ENCODE measurements around the gene CCDC39.

Gene CCDC39
- 0 to 0.05 (median 0) reads per million in 3 experiments for total RNA-seq

DNA sequence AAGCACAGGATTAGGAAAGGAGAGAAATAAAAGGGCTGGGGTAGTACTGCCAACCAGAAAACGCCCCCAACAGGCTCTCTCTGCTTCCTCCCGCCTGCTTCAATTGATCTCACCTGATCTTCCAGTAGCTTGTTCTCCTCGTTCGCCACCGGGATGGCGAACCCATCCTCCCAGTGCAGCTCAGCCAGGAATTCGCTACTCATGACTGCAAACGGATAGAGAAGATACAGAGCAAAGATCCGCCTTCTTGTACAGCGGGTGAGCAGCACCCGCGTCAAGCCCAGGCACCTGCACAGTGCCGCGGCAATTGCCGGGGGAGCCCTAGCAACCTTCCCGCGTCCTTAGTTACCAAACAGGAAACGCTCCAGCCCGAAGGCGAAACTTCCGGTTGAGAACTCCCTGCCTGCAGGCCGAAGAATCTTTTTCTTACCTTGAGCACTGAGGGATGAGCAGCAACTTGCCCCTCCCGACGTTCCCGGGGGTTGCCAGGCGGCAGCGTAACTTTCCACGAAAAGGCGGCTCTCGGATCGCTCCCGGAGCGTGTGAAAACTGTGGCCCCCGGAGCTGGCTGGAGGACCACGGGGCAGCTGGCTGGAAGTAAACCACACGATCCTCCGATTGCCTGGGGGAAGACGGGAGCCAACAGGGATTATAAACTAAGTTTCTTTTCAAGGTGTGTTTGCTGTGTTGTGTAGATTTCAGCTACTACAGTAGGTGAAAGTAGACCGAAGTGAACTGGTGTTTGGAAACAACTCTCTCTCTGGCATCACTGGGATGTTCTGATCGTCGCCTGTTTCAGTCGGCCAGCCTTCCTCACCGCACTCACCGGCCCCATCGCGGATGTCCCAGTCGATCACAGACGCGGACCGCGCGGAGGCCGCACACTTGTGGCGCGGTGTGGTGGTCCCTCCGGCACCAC is at the start of gene CCDC39:
Gene CCDC39, minus strand, starts transcription at position 312 of the 919 bp plus-strand sequence. Its CDS starts 109 bp downstream, at position 203.
- DNase-seq, result peak; percentile 41

DNA sequence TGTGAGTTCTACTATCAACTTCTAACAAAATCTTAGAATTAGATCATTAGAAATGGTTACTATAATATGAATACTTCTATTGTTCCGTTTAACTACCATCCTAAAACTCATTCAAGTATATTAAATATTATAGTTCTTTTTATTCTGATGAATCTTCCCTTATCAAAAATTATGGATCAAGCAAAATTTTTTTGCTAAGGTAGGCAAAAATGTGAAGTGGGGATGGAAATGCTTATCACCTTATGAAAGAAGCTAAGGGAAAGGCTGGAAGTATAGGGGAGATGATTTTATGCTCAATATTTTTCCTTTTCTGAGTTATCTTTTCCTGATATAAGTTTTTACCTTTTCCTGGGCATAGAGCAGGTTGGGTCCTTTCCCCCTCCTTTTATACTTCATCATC is 40.7 kb upstream of the CCDC39 start:
- DNase-seq, result no peak

- no peak for DNase-seq
Observed at GRCh38 chr3:180707896-180708295, 28.6 kb upstream of the CCDC39 start.

- DNase-seq, result no peak
Observed at GRCh38 chr3:180705619-180706018, 26.3 kb upstream of the CCDC39 start.

- DNase-seq, result no peak
Observed at GRCh38 chr3:180704532-180704931, 25.2 kb upstream of the CCDC39 start.

- no peak for DNase-seq
Observed at GRCh38 chr3:180700941-180701340, 21.7 kb upstream of the CCDC39 start.

GRCh38 chr3:180698760-180699270 is 19.5 kb upstream of the CCDC39 start:
- DNase-seq, result no peak

DNA sequence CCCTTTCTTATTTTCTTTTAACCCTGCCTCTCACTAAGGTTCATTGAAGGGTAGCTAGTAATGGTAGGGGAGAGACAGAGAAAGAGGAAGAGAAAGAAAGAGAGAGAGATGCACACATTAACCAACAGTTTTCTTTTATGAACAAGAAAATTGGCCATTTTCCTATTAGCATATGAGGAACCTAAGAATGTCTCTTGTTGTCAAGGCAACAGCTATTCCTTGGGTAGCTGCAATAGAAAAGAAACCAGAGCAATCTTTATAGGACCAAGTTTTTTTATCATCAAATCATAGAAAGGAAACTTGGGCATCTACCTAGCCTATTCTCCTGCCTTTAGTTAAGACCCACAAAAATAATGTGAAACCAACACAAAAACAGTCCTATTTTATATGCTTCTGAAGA is 15.0 kb upstream of the CCDC39 start:
- DNase-seq, result no peak

- no peak for DNase-seq
Observed at GRCh38 chr3:180693656-180694055, 14.4 kb upstream of the CCDC39 start.

- DNase-seq, result no peak
Observed at GRCh38 chr3:180690061-180690460, 10.8 kb upstream of the CCDC39 start.

DNA sequence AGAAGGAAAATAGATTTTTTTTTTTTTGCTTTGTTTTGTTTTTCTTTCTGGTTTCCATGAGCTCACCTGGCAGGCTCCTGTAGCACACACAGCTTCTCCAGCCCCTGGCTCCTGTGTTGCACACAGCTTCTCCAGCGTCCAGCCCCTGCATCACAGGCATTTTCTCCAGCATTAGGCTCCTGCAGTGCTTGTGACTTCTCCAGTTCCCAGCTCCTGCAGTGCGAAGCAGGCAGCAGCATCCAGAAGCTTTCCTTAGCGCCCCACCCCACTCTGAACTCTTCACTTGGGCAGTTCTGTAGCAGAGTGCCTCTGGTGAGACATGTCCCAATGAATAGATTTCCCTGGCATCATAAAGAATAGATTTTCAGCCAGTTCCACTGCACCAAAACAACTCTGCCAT is 5.5 kb upstream of the CCDC39 start:
- no peak for DNase-seq

DNA sequence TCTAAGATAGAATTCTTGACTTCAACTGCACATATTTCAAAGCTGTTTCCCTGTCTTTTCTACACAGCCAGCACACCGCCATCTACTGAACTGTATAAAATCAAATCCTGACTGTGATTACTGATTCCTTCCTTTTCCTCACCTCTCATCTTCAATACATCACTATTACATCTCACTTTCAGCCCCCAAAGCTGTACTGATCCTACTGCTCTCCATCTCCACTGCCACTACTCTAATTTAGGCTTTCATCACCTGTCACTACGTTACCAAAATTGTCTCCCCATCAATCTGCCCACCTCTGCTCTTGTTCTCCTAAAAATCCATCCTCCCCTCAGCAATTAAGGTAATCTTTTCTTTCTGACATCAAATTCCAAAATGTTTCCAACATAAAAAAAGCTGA is 4.5 kb upstream of the CCDC39 start:
- DNase-seq, result no peak

DNA sequence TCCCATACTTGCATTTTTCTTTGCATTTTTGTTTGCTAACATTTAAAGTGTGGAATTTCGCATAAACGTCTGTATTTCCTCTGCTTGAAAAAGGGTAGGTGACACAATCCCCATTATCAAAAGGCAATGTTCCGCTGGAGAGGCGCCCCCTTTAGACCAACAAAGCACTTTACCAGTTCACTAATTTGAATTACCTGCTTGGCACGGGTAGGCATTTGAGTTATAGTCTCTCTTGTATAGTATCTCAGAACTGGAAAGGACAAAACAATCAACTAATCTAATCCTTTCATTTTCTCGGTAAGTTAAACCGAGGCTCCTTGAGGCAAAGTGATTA is 775 bp upstream of the CCDC39 start:
- DNase-seq, result peak; percentile 25

DNA sequence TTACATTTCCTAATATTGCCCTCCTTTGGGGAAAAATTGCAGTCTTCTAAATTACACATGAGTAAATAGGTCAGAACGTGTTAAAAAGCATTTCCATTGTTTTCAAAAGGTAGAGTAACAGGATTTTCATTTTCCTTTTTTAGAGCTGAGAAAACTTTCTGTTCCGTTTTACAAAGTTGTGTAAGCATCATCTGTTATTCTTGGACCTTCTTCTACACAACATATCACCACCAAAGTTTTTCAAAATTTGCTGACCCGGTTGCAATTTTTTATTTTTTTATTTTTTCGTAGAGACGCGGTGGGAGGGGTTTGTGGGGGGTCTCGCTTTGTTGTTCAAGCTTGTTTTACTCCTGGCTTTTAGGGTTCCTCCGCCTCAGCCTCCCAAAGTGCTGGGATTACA is 1.1 kb downstream of the CCDC39 start:
- no peak for DNase-seq

GRCh38 chr3:180661444-180661843 is 17.8 kb downstream of the CCDC39 start:
- no peak for DNase-seq

GRCh38 chr3:180657094-180657493 is 22.2 kb downstream of the CCDC39 start:
- DNase-seq, result no peak

DNA sequence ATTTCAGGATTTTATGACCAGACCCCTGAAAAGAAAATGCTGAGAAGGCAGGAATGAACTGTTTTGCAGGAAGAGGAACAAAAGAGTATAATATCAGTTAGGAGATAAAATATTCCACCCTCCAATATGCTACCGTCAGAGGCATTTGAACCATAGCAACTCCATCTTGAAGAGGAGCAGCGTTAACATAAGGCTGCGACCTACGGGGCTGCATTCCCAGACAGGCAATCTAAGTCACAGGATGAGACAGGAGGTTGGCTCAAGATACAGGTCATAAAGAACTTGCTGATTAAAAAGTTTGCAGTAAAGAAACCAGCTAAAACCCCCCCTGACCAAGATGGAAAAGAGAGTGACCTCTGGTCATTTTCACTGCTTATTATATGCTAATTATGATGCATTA is 22.9 kb downstream of the CCDC39 start:
- DNase-seq, result no peak

GRCh38 chr3:180646187-180646790 is 33.0 kb downstream of the CCDC39 start:
- DNase-seq, result no peak

DNA sequence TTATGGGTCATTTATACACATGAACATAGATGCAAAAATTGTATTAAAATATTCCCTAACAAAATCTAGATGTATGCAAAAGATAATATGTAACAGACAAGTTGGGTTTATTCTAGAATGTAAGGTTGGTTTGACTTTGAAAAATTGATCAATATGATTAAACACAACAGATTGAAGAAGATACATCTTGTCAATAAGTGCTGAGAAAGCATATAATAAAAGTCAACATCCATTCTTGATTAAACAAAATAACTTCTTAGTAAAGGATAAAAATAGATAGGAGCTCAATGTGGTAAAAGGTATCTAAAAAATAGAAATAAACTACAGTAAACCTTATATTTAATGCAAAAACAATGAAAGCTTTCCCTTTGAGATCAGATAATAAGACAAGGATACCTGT is 38.3 kb downstream of the CCDC39 start:
- DNase-seq, result no peak

DNA sequence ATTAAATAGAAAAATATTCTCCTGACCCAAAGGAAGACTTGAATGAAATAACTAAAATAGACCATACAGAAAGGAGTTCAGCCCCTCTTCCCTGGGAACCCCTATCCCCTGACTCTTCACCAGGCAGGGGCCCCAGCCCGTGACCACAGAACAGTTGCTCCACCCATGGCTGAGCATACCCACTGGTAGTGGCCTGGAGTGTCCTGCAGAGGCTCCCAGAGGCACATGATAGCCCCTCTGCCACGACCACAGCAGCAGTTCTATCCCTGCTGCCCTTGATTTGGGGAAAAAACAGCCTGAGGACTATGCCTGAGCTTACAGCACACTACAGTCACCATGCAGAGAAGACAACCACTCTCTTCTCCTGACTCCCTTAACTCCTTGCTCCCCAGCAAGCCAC is 45.6 kb downstream of the CCDC39 start:
- DNase-seq, result no peak

GRCh38 chr3:180631317-180631716 is 48.0 kb downstream of the CCDC39 start:
- DNase-seq, result no peak

DNA sequence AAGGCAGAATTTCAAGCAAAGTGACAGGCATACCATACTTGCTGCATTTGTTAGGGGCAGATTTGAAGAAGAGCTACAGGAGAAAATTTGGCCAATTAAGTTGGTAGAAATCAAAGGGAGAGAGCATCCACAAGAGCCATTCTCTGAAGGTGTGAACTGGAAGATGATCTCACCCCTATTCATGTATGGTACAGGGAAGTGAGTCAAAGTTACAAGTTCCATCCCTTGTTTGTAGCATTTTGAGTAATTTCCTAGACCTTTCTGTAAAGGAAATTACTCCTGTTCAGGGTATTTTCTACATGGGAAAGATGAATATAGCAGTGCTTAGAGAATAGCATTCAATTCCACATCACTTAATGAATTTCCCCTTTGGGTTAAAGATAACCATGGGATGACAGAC is 48.9 kb downstream of the CCDC39 start:
- no peak for DNase-seq

GRCh38 chr3:180626844-180627243 is 52.4 kb downstream of the CCDC39 start:
- no peak for DNase-seq

DNA sequence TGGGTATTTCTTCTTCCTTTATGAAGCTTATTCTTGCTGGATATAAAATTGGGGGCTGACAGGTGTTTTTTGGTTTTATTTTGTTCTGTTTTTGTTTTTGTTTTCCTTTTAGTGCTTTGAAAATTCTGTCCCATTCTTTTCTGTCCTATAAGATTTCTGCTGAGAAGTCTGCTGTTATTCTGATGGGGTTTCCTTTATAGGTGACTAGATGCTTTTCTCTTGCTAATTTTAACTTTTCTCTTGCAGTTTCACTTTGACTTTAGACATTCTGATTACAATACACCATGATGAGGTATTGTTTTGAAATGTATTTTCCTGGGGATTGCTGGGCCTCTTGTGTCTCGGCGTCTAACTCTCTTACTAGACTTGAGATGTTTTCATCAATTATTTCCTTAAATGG is 54.6 kb downstream of the CCDC39 start:
- DNase-seq, result no peak

All from central memory CD4-positive, alpha-beta T cell (primary cell).